HCT116 (cell line): Measurements from ENCODE around the gene MIEN1. TPM values are rescaled to one million over a fixed set of nuclear protein-coding genes. Genes with fewer than 3 reads are reported as not detected.

Experiments used
- ATAC-seq: fragments of 200-7000 bp; cut with Tn5 transposase; 2 replicates; pipeline ENCODE4 v1.9.1; 2020; ENCODE audit warnings: mild to moderate bottlenecking, moderate library complexity
- BruUV-seq: library from RNA; stranded (reverse); fragments of 400-500 nt; replicated peaks from 2 replicates; lab custom pipeline; 2021; lab: Mats Ljungman, UMichigan
- CTCF ChIA-PET: fragments of 300-600 bp; sonication (Branson Sonifier 250); formaldehyde crosslinking; loops from one replicate; lab custom pipeline; 2021; ENCODE audit warnings: antibody characterized with exemption; lab: Charles Lee
- POLR2A ChIA-PET: fragments of 300-600, 350-600 bp; sonication (Branson Sonifier 250); formaldehyde crosslinking; loops from one replicate; lab custom pipeline; 2021; ENCODE audit warnings: antibody characterized with exemption; lab: Charles Lee
- RAD21 ChIA-PET, 2 experiments: fragments of 300-600 bp; sonication (Branson Sonifier 250); formaldehyde crosslinking; loops; one replicate each; lab custom pipeline; 2023; ENCODE audit warnings: low total read pairs in 2 of 2; ENCODE audit not compliant: uncharacterized antibody in 2 of 2, unreplicated experiment in 2 of 2, low non-redundant PET in 1 of 2; lab: Charles Lee
- DNase-seq: peaks from one replicate; pipeline ENCODE4 v3.0.0-alpha.2; 2010; ENCODE audit warnings: low read depth, low spot score
- H2AFZ ChIP-seq: fragments of 200-600 bp; shearing (Covaris generic), sonication (generic); 2 replicates; pipeline ENCODE4 v1.6.1; 2017; ENCODE audit warnings: low read depth, mixed run types, mixed read lengths, antibody characterized with exemption, low read length; ENCODE audit not compliant: poor library complexity, severe bottlenecking
- H3K27ac ChIP-seq: 2 replicates; pipeline ENCODE4 v1.5.1; 2012; ENCODE audit warnings: low read depth, low read length
- H3K27me3 ChIP-seq: fragments of 200-600 bp; sonication (generic); 2 replicates; pipeline ENCODE4 v1.6.1; 2016; ENCODE audit warnings: mixed run types, low read length, mixed read lengths; ENCODE audit not compliant: insufficient read depth
- H3K36me3 ChIP-seq, 2 experiments: fragments of 200-500 bp in 1 of 2; fragments of 200-600 bp in 1 of 2; sonication (Bioruptor generic) in 1 of 2; sonication (generic) in 1 of 2; 2 replicates each; pipeline versions ENCODE4 v1.5.1 to v1.6.1; 2014 to 2016; ENCODE audit warnings: low read length in 2 of 2, inconsistent platforms in 1 of 2, mixed read lengths in 1 of 2, mixed run types in 1 of 2; ENCODE audit not compliant: insufficient read depth in 2 of 2, control insufficient read depth in 1 of 2
- H3K4me1 ChIP-seq, 2 experiments: fragments of 200-600 bp in 1 of 2; sonication (generic) in 1 of 2; 2 replicates each; pipeline versions ENCODE4 v1.5.1 to v1.6.1; 2012 to 2017; ENCODE audit warnings: low read length in 2 of 2, inconsistent platforms in 1 of 2, mild to moderate bottlenecking in 1 of 2, mixed read lengths in 1 of 2, mixed run types in 1 of 2, moderate library complexity in 1 of 2; ENCODE audit not compliant: insufficient read depth in 2 of 2, control insufficient read depth in 1 of 2
- H3K4me2 ChIP-seq: fragments of 200-600 bp; sonication (generic); 2 replicates; pipeline ENCODE4 v1.6.1; 2017; ENCODE audit warnings: mixed run types, low read length, mixed read lengths
- H3K4me3 ChIP-seq, 2 experiments: fragments of 200-600 bp in 1 of 2; sonication (generic) in 1 of 2; replicated peaks in 1 of 2; 2 replicates each; pipeline ENCODE4 v1.5.1; 2011 to 2016; ENCODE audit warnings: low read length in 2 of 2, control low read depth in 1 of 2, low read depth in 1 of 2, mild to moderate bottlenecking in 1 of 2, mixed read lengths in 1 of 2, mixed run types in 1 of 2
- H3K79me2 ChIP-seq: fragments of 200-600 bp; sonication (generic); 2 replicates; pipeline ENCODE4 v1.6.1; 2017; ENCODE audit warnings: mild to moderate bottlenecking, mixed run types, low read length, moderate library complexity, mixed read lengths; ENCODE audit not compliant: insufficient read depth
- H3K9ac ChIP-seq: fragments of 200-600 bp; sonication (generic); 2 replicates; pipeline ENCODE4 v1.6.1; 2016; ENCODE audit warnings: low read length, mixed read lengths
- H3K9me2 ChIP-seq: fragments of 200-600 bp; sonication (generic), shearing (Covaris generic); 2 replicates; pipeline ENCODE4 v1.6.1; 2017; ENCODE audit warnings: mixed run types, mild to moderate bottlenecking, moderate library complexity; ENCODE audit not compliant: insufficient read depth
- H3K9me3 ChIP-seq, 2 experiments: fragments of 200-500 bp in 1 of 2; fragments of 200-600 bp in 1 of 2; sonication (Bioruptor generic) in 1 of 2; sonication (generic) in 1 of 2; 2 replicates each; pipeline ENCODE4 v1.6.1; 2014 to 2017; ENCODE audit warnings: low read length in 2 of 2, mixed read lengths in 2 of 2, inconsistent platforms in 1 of 2, low read depth in 1 of 2, mild to moderate bottlenecking in 1 of 2, mixed run types in 1 of 2, moderate library complexity in 1 of 2; ENCODE audit not compliant: control insufficient read depth in 1 of 2, insufficient read depth in 1 of 2
- H4K20me1 ChIP-seq: fragments of 200-600 bp; sonication (generic), shearing (Covaris generic); 2 replicates; pipeline ENCODE4 v1.6.1; 2017; ENCODE audit warnings: mixed run types, mild to moderate bottlenecking, moderate library complexity; ENCODE audit not compliant: insufficient read depth
- CBX3 ChIP-seq: IDR thresholded peaks from 2 replicates; pipeline ENCODE4 v1.6.1; 2012; ENCODE audit warnings: low read depth
- CEBPB ChIP-seq: IDR thresholded peaks from 2 replicates; pipeline ENCODE4 v1.6.1; 2012; ENCODE audit warnings: low read depth
- EZH2phosphoT487 ChIP-seq: fragments of 200-600 bp; IDR thresholded peaks from 2 replicates; pipeline ENCODE4 v1.6.1; 2018; ENCODE audit warnings: antibody characterized with exemption, borderline replicate concordance
- POLR2A ChIP-seq: IDR thresholded peaks from 2 replicates; pipeline ENCODE4 v1.7.0; 2011; ENCODE audit warnings: borderline replicate concordance; ENCODE audit not compliant: insufficient read depth, insufficient read length; ENCODE audit errors: extremely low read depth
- POLR2AphosphoS5 ChIP-seq: IDR thresholded peaks from 2 replicates; pipeline ENCODE4 v1.6.1; 2011; ENCODE audit warnings: mild to moderate bottlenecking, low read depth, low read length, moderate library complexity
- RAD21 ChIP-seq: IDR thresholded peaks from 2 replicates; pipeline ENCODE4 v1.6.1; 2012; ENCODE audit warnings: low read depth, mild to moderate bottlenecking
- intact Hi-C: fragments of 100-400 bp; cut with micrococcal nuclease; formaldehyde crosslinking; loops from 2 replicates; pipeline ENCODE4 v1.10.0; 2022
- total RNA-seq: library from RNA; stranded (reverse); gene quantifications from one replicate; pipeline ENCODE4 v1.2.1, GENCODE V29; 2021; ENCODE audit not compliant: unreplicated experiment
- TF ChIP-seq, protein P1 (sequence below): IDR thresholded peaks from 2 replicates; pipeline ENCODE4 v1.6.1; 2012
- TF ChIP-seq, protein P2 (sequence below): IDR thresholded peaks from 2 replicates; pipeline ENCODE4 v1.6.1; 2012; ENCODE audit warnings: low read depth
- TF ChIP-seq, protein P3 (sequence below), 3 experiments: fragments of 200-600 bp in 1 of 3; sonication (generic) in 1 of 3; IDR thresholded peaks in 2 of 3; conservative IDR thresholded peaks in 1 of 3; 2 replicates each; pipeline ENCODE4 v1.5.1; 2012 to 2017; ENCODE audit warnings: low read depth in 2 of 3, low read length in 2 of 3, antibody characterized with exemption in 1 of 3, borderline replicate concordance in 1 of 3, control low read depth in 1 of 3, mild to moderate bottlenecking in 1 of 3, mixed read lengths in 1 of 3, mixed run types in 1 of 3, moderate library complexity in 1 of 3; ENCODE audit not compliant: insufficient read depth in 1 of 3

Gene MIEN1
- total RNA-seq, 1 experiment from 2014 or later, result 73.9 TPM

DNA sequence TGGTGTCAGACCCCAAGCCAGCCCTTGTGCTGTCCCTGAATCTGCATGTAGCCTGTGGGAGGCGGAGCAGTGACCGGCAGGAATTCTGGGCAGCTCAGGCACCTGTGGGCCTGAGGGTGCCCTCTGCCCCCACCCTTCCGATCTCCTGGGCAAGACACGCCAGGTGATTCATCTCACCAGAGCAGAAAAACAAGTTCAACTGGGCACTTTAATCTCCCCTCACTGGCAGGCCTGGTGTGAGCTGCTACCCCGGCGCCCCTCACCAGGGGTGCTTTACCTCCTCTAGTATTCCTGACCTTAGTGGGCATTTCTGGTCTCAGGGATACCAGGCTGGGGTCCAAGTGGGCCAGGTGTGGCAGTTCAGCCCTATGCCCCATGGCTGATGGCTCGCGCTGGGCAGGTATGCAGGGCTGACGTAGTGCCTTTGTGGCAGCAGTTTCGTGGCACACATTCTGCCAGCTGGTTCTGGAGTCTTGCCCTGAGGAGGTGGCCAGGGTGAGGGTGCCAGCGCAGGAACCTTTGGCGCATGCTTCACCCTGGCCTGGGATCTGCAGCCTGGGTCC, 24.5 kb downstream of the MIEN1 start (continued):
- TF ChIP-seq, protein P1, sequence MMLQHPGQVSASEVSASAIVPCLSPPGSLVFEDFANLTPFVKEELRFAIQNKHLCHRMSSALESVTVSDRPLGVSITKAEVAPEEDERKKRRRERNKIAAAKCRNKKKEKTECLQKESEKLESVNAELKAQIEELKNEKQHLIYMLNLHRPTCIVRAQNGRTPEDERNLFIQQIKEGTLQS, result no peak
- TF ChIP-seq CEBPB, result no peak
- TF ChIP-seq, all 23 proteins: peak for 6

DNA sequence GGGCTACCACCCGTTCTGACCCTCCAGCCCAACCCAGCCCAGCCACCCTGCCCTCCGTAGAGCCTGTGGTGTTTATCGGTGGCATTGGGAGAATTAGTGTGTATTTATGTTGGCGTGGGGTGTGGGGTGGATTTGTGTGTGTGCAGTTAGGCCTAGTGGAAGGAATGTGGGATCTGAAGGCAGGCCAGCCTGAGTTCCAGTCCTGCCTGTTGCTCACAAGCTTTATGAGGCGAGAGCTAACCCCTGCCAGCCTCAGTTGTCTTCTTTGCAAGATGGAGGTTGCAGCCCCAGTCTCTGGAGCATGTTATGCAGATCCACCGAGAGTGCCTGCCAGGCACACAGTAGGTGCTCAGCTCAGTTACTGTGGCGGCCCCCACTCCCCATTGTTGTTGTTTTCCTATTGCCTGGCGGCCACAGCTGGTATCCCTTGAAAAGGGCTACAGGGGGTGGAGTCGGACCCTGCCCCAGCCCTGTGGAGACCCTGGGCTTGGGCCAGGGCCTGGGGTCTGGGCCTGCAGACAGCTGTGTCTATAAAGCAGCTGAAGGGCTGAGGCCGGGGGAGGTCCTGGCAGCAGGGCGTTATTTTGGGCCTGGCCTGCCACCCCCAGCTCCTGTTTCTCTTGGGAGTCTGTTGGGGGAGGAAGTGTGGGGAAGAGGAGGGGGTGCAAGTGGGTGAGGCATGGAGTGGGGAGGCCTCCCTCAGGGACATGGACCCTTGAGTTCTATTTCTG, 25.3 kb downstream of the MIEN1 start:
- H3K9me3 ChIP-seq, result no peaks in the 10 kb centered on the region
- ChIA-PET CTCF (interaction anchor here (1.1 to 1.8 kb wide), 5 partner anchors 14 to 83 kb away, joined by 3 to 14 read pairs (median 5); partner anchors contain the start of gene MIEN1), POLR2A (interaction anchor here (1.4 kb wide), 1 partner anchor 74 kb away, joined by 4 read pairs; no protein-coding TSS in a partner anchor), RAD21 (no interaction called here)
- no peaks in the 10 kb centered on the region for H3K27me3 ChIP-seq
- TF ChIP-seq, protein P2, sequence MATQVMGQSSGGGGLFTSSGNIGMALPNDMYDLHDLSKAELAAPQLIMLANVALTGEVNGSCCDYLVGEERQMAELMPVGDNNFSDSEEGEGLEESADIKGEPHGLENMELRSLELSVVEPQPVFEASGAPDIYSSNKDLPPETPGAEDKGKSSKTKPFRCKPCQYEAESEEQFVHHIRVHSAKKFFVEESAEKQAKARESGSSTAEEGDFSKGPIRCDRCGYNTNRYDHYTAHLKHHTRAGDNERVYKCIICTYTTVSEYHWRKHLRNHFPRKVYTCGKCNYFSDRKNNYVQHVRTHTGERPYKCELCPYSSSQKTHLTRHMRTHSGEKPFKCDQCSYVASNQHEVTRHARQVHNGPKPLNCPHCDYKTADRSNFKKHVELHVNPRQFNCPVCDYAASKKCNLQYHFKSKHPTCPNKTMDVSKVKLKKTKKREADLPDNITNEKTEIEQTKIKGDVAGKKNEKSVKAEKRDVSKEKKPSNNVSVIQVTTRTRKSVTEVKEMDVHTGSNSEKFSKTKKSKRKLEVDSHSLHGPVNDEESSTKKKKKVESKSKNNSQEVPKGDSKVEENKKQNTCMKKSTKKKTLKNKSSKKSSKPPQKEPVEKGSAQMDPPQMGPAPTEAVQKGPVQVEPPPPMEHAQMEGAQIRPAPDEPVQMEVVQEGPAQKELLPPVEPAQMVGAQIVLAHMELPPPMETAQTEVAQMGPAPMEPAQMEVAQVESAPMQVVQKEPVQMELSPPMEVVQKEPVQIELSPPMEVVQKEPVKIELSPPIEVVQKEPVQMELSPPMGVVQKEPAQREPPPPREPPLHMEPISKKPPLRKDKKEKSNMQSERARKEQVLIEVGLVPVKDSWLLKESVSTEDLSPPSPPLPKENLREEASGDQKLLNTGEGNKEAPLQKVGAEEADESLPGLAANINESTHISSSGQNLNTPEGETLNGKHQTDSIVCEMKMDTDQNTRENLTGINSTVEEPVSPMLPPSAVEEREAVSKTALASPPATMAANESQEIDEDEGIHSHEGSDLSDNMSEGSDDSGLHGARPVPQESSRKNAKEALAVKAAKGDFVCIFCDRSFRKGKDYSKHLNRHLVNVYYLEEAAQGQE, result no peak
- TF ChIP-seq POLR2AphosphoS5 (no peak), CBX3 (no peak), RAD21 (no peak), EZH2phosphoT487 (no peak), POLR2A (no peak)
- TF ChIP-seq, protein P3, sequence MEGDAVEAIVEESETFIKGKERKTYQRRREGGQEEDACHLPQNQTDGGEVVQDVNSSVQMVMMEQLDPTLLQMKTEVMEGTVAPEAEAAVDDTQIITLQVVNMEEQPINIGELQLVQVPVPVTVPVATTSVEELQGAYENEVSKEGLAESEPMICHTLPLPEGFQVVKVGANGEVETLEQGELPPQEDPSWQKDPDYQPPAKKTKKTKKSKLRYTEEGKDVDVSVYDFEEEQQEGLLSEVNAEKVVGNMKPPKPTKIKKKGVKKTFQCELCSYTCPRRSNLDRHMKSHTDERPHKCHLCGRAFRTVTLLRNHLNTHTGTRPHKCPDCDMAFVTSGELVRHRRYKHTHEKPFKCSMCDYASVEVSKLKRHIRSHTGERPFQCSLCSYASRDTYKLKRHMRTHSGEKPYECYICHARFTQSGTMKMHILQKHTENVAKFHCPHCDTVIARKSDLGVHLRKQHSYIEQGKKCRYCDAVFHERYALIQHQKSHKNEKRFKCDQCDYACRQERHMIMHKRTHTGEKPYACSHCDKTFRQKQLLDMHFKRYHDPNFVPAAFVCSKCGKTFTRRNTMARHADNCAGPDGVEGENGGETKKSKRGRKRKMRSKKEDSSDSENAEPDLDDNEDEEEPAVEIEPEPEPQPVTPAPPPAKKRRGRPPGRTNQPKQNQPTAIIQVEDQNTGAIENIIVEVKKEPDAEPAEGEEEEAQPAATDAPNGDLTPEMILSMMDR (IDR thresholded peaks at IDR 0.05 in 2 of 3, conservative IDR thresholded peaks at IDR 0.05 in 1 of 3; ENCODE audit: borderline replicate concordance in 1 of 3, insufficient read depth in 1 of 3, low read depth in 2 of 3, low read length in 2 of 3), result peak in 2 of 3 experiments; percentile 35 to 47; a peak in 4 of 6 replicates
- TF ChIP-seq, protein P1, result no peak
- ATAC-seq (no peak), DNase-seq (no peak)
- H4K20me1 ChIP-seq, result no peaks in the 10 kb centered on the region
- H3K4me2 ChIP-seq, result peak overlapping the region; percentile 82
- peaks cover 64% of the 10 kb centered on the region for H3K79me2 ChIP-seq
- H3K36me3 ChIP-seq, result peaks cover under 1 to 15% of the 10 kb centered on the region in 2 experiments; a peak in 2 of 4 replicates
- H3K9me2 ChIP-seq, result no peaks in the 10 kb centered on the region
- H3K27ac ChIP-seq, result peak overlapping the region; percentile 61
- peaks cover 37 to 55% of the 10 kb centered on the region in 2 experiments for H3K4me1 ChIP-seq
- H2AFZ ChIP-seq, result no peak overlapping the region
- H3K4me3 ChIP-seq, result peak overlapping the region in 1 of 2 experiments; percentile 42; a peak in 2 of 4 replicates
- no TSS peak for BruUV-seq
- H3K9ac ChIP-seq, result peak overlapping the region; percentile 53
- intact Hi-C loops, result no loop called here
